Activated CD8-positive, alpha-beta memory T cell treated with anti-CD3 and anti-CD28 coated beads for 1 hour (primary cell): Measurements from ENCODE around the gene WWP2.

Source experiments
- DNase-seq, 2 donors: peaks; one replicate each; pipeline ENCODE4 v3.0.0-alpha.2; 2020; ENCODE audit warnings: low read depth in 1 of 2; ENCODE audit errors: extremely low read depth in 1 of 2

Gene WWP2

GRCh38 chr16:69855592-69855991 is 93.5 kb downstream of the WWP2 start:
- DNase-seq: no peak

- no peak for DNase-seq
These were observed 96.3 kb downstream of the WWP2 start for GRCh38 chr16:69858191-69859104.

- no peak for DNase-seq
These were observed 97.2 kb downstream of the WWP2 start for GRCh38 chr16:69859105-69859989.

- DNase-seq: no peak
These were observed 98.4 kb downstream of the WWP2 start for GRCh38 chr16:69860233-69861231.

- no peak for DNase-seq
These were observed 99.3 kb downstream of the WWP2 start for GRCh38 chr16:69861292-69862030.

GRCh38 chr16:69863401-69864281 is 101.5 kb downstream of the WWP2 start:
- no peak for DNase-seq

GRCh38 chr16:69865701-69866100 is 103.6 kb downstream of the WWP2 start:
- no peak for DNase-seq

GRCh38 chr16:69867784-69868560 is 105.8 kb downstream of the WWP2 start:
- DNase-seq: no peak

- DNase-seq: no peak
These were observed 108.6 kb downstream of the WWP2 start for GRCh38 chr16:69870761-69871160.

GRCh38 chr16:69871708-69872107 is 109.6 kb downstream of the WWP2 start:
- DNase-seq: no peak

- no peak for DNase-seq
These were observed 110.8 kb downstream of the WWP2 start for GRCh38 chr16:69872888-69873287.

GRCh38 chr16:69873783-69874182 is 111.7 kb downstream of the WWP2 start:
- DNase-seq: no peak

- no peak for DNase-seq
These were observed 112.1 kb downstream of the WWP2 start for GRCh38 chr16:69874271-69874670.

GRCh38 chr16:69880640-69881133 is 118.6 kb downstream of the WWP2 start:
- no peak for DNase-seq

GRCh38 chr16:69881141-69881540 is 119.0 kb downstream of the WWP2 start:
- DNase-seq: no peak

GRCh38 chr16:69883744-69884143 is 121.6 kb downstream of the WWP2 start:
- DNase-seq: no peak

- DNase-seq: no peak
These were observed 123.6 kb downstream of the WWP2 start for GRCh38 chr16:69885722-69886121.

GRCh38 chr16:69886726-69887125 is 124.6 kb downstream of the WWP2 start:
- no peak for DNase-seq
